HG03045 (cell line): Measurements from ENCODE around the gene TTC7B.

Source experiments
- ATAC-seq: cut with Tn5 transposase; IDR thresholded peaks from one replicate; pipeline ENCODE4 v1.9.1; 2021; ENCODE audit warnings: mild to moderate bottlenecking, moderate library complexity; ENCODE audit not compliant: unreplicated experiment

The TTC7B gene

GRCh38 chr14:90651271-90651804 lies 164.9 kb downstream of the TTC7B start:
- no peak for ATAC-seq

GRCh38 chr14:90649557-90650135 lies 166.6 kb downstream of the TTC7B start:
- ATAC-seq = no peak

GRCh38 chr14:90649083-90649482 lies 167.1 kb downstream of the TTC7B start:
- no peak for ATAC-seq

- no peak for ATAC-seq
Measured at GRCh38 chr14:90648421-90648820, 167.8 kb downstream of the TTC7B start.

- no peak for ATAC-seq
Measured at GRCh38 chr14:90647473-90648005, 168.7 kb downstream of the TTC7B start.

GRCh38 chr14:90645842-90646443 lies 170.3 kb downstream of the TTC7B start:
- no peak for ATAC-seq

- no peak for ATAC-seq
Measured at GRCh38 chr14:90644882-90645281, 171.3 kb downstream of the TTC7B start.

GRCh38 chr14:90643982-90644670 lies 172.1 kb downstream of the TTC7B start:
- ATAC-seq = no peak

- ATAC-seq = no peak
Measured at GRCh38 chr14:90642244-90642717, 173.9 kb downstream of the TTC7B start.

GRCh38 chr14:90641615-90642243 lies 174.5 kb downstream of the TTC7B start:
- no peak for ATAC-seq

GRCh38 chr14:90641168-90641567 lies 175.1 kb downstream of the TTC7B start:
- no peak for ATAC-seq

- ATAC-seq = no peak
Measured at GRCh38 chr14:90639641-90640040, 176.6 kb downstream of the TTC7B start.

- ATAC-seq = no peak
Measured at GRCh38 chr14:90632871-90633270, 183.4 kb downstream of the TTC7B start.

- no peak for ATAC-seq
Measured at GRCh38 chr14:90632451-90632850, 183.8 kb downstream of the TTC7B start.

- ATAC-seq = no peak
Measured at GRCh38 chr14:90630171-90630806, 185.9 kb downstream of the TTC7B start.

GRCh38 chr14:90629471-90629870 lies 186.8 kb downstream of the TTC7B start:
- no peak for ATAC-seq

GRCh38 chr14:90628825-90629224 lies 187.4 kb downstream of the TTC7B start:
- ATAC-seq = no peak

- ATAC-seq = no peak
Measured at GRCh38 chr14:90627478-90627877, 188.8 kb downstream of the TTC7B start.

GRCh38 chr14:90626550-90626949 lies 189.7 kb downstream of the TTC7B start:
- ATAC-seq = no peak

- ATAC-seq = no peak
Measured at GRCh38 chr14:90625445-90625844, 190.8 kb downstream of the TTC7B start.
